Neural cell (in vitro differentiated cells): ENCODE results near the gene STAT6.

Experiments used
- EP300 ChIP-seq: fragments of 450-650 bp; conservative IDR thresholded peaks from 2 replicates; pipeline ENCODE4 v1.6.1; 2014; ENCODE audit warnings: antibody characterized with exemption, mild to moderate bottlenecking, moderate library complexity; ENCODE audit not compliant: poor library complexity, severe bottlenecking
- POLR2AphosphoS5 ChIP-seq: IDR thresholded peaks from 2 replicates; pipeline ENCODE4 v1.6.1; 2012
- SMC3 ChIP-seq: fragments of 450-650 bp; conservative IDR thresholded peaks from 2 replicates; pipeline ENCODE4 v1.6.1; 2014; ENCODE audit warnings: antibody characterized with exemption, mild to moderate bottlenecking, moderate library complexity; ENCODE audit not compliant: poor library complexity
- TF ChIP-seq, protein P1 (sequence below): fragments of 450-650 bp; IDR thresholded peaks from 2 replicates; pipeline ENCODE4 v1.5.1; 2014; ENCODE audit warnings: antibody characterized with exemption, mild to moderate bottlenecking, moderate library complexity; ENCODE audit not compliant: poor library complexity, severe bottlenecking
- TF ChIP-seq, protein P2 (sequence below): IDR thresholded peaks from 2 replicates; pipeline ENCODE4 v1.6.1; 2012; ENCODE audit warnings: borderline replicate concordance

DNA sequence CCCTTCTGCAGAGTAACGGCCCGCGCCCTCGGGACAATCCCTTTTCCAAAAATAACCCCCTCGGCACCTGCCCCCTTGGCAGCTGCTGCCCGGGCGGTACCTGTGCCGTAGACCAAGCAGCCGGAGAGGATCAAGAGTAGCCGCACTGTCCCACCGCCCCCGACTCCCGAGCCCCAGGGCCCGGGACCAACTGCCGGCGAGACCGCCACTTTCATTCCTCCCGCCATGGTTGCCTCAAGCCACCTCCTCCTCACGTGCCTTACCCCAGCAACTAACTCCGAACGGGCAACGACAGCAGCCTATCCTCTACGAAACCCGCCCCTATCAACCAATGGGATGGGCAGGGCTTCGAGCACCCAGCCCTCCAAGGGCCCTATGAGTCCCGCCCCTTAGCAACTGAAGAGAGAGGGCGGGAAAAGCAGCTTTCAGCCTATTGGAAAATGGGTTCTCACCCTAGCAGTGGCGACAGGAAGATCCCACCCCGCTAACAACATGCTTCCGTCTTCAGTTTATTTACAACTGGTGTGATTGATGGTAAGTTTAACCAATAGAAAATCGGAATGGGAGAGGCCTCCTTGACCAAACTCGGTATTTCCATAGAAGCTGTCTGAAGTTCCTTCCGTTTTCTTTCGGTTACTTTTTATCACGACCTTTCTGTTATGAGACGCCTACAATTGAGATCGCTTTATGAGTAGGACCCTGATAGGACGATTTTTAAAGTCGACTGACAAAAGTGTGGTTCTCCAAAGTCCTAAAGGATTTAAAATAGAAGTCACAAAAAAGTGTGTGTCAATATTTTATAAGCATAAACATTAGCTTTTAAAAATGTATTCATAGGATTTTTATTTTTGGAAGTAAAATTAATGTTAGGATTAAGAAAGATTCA is 32.4 kb downstream of the STAT6 start, which contains the start of gene NEMP1:
- TF ChIP-seq, protein P1, sequence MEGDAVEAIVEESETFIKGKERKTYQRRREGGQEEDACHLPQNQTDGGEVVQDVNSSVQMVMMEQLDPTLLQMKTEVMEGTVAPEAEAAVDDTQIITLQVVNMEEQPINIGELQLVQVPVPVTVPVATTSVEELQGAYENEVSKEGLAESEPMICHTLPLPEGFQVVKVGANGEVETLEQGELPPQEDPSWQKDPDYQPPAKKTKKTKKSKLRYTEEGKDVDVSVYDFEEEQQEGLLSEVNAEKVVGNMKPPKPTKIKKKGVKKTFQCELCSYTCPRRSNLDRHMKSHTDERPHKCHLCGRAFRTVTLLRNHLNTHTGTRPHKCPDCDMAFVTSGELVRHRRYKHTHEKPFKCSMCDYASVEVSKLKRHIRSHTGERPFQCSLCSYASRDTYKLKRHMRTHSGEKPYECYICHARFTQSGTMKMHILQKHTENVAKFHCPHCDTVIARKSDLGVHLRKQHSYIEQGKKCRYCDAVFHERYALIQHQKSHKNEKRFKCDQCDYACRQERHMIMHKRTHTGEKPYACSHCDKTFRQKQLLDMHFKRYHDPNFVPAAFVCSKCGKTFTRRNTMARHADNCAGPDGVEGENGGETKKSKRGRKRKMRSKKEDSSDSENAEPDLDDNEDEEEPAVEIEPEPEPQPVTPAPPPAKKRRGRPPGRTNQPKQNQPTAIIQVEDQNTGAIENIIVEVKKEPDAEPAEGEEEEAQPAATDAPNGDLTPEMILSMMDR: peak; percentile 19
- TF ChIP-seq POLR2AphosphoS5 (peak; percentile 69), EP300 (no peak), SMC3 (no peak)
- TF ChIP-seq, protein P2, sequence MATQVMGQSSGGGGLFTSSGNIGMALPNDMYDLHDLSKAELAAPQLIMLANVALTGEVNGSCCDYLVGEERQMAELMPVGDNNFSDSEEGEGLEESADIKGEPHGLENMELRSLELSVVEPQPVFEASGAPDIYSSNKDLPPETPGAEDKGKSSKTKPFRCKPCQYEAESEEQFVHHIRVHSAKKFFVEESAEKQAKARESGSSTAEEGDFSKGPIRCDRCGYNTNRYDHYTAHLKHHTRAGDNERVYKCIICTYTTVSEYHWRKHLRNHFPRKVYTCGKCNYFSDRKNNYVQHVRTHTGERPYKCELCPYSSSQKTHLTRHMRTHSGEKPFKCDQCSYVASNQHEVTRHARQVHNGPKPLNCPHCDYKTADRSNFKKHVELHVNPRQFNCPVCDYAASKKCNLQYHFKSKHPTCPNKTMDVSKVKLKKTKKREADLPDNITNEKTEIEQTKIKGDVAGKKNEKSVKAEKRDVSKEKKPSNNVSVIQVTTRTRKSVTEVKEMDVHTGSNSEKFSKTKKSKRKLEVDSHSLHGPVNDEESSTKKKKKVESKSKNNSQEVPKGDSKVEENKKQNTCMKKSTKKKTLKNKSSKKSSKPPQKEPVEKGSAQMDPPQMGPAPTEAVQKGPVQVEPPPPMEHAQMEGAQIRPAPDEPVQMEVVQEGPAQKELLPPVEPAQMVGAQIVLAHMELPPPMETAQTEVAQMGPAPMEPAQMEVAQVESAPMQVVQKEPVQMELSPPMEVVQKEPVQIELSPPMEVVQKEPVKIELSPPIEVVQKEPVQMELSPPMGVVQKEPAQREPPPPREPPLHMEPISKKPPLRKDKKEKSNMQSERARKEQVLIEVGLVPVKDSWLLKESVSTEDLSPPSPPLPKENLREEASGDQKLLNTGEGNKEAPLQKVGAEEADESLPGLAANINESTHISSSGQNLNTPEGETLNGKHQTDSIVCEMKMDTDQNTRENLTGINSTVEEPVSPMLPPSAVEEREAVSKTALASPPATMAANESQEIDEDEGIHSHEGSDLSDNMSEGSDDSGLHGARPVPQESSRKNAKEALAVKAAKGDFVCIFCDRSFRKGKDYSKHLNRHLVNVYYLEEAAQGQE: no peak
